K562 (cell line): Measurements from ENCODE around the gene DAB1. TPM values are rescaled to one million over a fixed set of nuclear protein-coding genes. Genes with fewer than 3 reads are reported as not detected.

Source experiments
- ATAC-seq: fragments of 200-7000 bp; cut with Tn5 transposase; 3 replicates; pipeline ENCODE4 v1.9.1; 2020; ENCODE audit warnings: moderate library complexity
- BruUV-seq: library from RNA; stranded (reverse); fragments of 400-500 nt; replicated peaks from 2 replicates; lab custom pipeline; 2021; lab: Mats Ljungman, UMichigan
- CTCF ChIA-PET: fragments of 300-600 bp; formaldehyde crosslinking; extraction: SDS; loops from one replicate; lab custom pipeline; 2021; ENCODE audit warnings: low intra/inter-chr PET ratio; lab: Yijun Ruan, JAX
- POLR2A ChIA-PET: fragments of 300-600, 350-650 bp; sonication (Branson Sonifier 250); formaldehyde crosslinking; extraction: SDS; loops from one replicate; lab custom pipeline; 2021; ENCODE audit warnings: antibody characterized with exemption, inconsistent platforms; lab: Yijun Ruan, JAX
- DNase-seq, 4 experiments: peaks; one replicate each; pipeline versions ENCODE4 v3.0.0 to v3.0.0-alpha.2; 2011 to 2018; ENCODE audit warnings: low spot score in 3 of 4, mixed read lengths in 3 of 4; ENCODE audit errors: extremely low read depth in 1 of 4
- FAIRE-seq: peaks from 2 replicates; lab custom pipeline; 2011; peaks lifted over from hg19 to GRCh38; lab: Jason Lieb, UNC
- H2AFZ ChIP-seq: 2 replicates; pipeline ENCODE4 v1.6.0; 2011; ENCODE audit warnings: low read depth, low read length, control low read depth, inconsistent platforms
- H3K27ac ChIP-seq: fragments of 200-600 bp; 3 replicates; pipeline ENCODE4 v1.8.0; 2011; ENCODE audit warnings: low read depth, mild to moderate bottlenecking, control low read depth, inconsistent platforms, low read length, moderate library complexity, mixed read lengths; ENCODE audit errors: extremely low read depth
- H3K27me3 ChIP-seq, 2 experiments: fragments of 300-600 bp in 1 of 2; 2 replicates in 1 of 2; 3 replicates in 1 of 2; pipeline versions ENCODE4 v1.6.0 to v1.8.0; 2011; ENCODE audit warnings: inconsistent platforms in 2 of 2, low read length in 2 of 2, mild to moderate bottlenecking in 1 of 2, mixed read lengths in 1 of 2, moderate library complexity in 1 of 2; ENCODE audit not compliant: control insufficient read depth in 2 of 2, insufficient read depth in 2 of 2
- H3K36me3 ChIP-seq: fragments of 300-600 bp; 3 replicates; pipeline ENCODE4 v1.8.0; 2011; ENCODE audit warnings: mild to moderate bottlenecking, low read length, inconsistent platforms; ENCODE audit not compliant: control insufficient read depth, insufficient read depth
- H3K4me1 ChIP-seq, 2 experiments: fragments of 200-600 bp in 1 of 2; replicated peaks in 1 of 2; 2 replicates in 1 of 2; 3 replicates in 1 of 2; pipeline versions ENCODE4 v1.5.1 to v1.8.0; 2011; ENCODE audit warnings: inconsistent platforms in 2 of 2, low read length in 2 of 2, mild to moderate bottlenecking in 1 of 2, mixed read lengths in 1 of 2, moderate library complexity in 1 of 2; ENCODE audit not compliant: control insufficient read depth in 2 of 2, insufficient read depth in 2 of 2
- H3K4me2 ChIP-seq: 2 replicates; pipeline ENCODE4 v1.6.1; 2011; ENCODE audit warnings: low read length, control low read depth, inconsistent platforms, mixed read lengths; ENCODE audit not compliant: insufficient read depth
- H3K4me3 ChIP-seq: fragments of 200-600 bp; sonication (generic), shearing (Covaris generic); 2 replicates; pipeline ENCODE4 v1.5.1; 2016; ENCODE audit warnings: control low read depth, inconsistent platforms
- H3K79me2 ChIP-seq: fragments of 200-600 bp; 3 replicates; pipeline ENCODE4 v1.8.0; 2011; ENCODE audit warnings: low read length, inconsistent platforms; ENCODE audit not compliant: control insufficient read depth, insufficient read depth
- H3K9ac ChIP-seq, 2 experiments: 2 replicates each; pipeline versions ENCODE4 v1.6.0 to v1.6.1; 2011; ENCODE audit warnings: low read depth in 2 of 2, low read length in 2 of 2, control low read depth in 1 of 2, inconsistent platforms in 1 of 2, mild to moderate bottlenecking in 1 of 2, mixed read lengths in 1 of 2; ENCODE audit not compliant: insufficient read depth in 1 of 2
- H3K9me1 ChIP-seq: one replicate; pipeline ENCODE4 v1.6.0; 2011; ENCODE audit warnings: inconsistent platforms, mild to moderate bottlenecking, low read length, moderate library complexity; ENCODE audit not compliant: control insufficient read depth, insufficient read depth
- H3K9me3 ChIP-seq: replicated peaks from 2 replicates; pipeline ENCODE4 v1.5.1; 2011; ENCODE audit warnings: low read depth, low read length, inconsistent platforms; ENCODE audit not compliant: control insufficient read depth, insufficient read depth
- H4K20me1 ChIP-seq: replicated peaks from 2 replicates; pipeline ENCODE4 v1.6.1; 2011; ENCODE audit warnings: low read length, inconsistent platforms, mixed read lengths; ENCODE audit not compliant: control insufficient read depth, insufficient read depth
- DPF2 ChIP-seq: fragments of 450-650 bp; IDR thresholded peaks from 2 replicates; pipeline ENCODE4 v1.6.1; 2016
- ESRRB ChIP-seq: fragments of 250-450 bp; sonication (Bioruptor Pico); IDR thresholded peaks from 2 replicates; pipeline ENCODE4 v1.5.0; 2020; ENCODE audit warnings: mild to moderate bottlenecking, moderate library complexity, borderline replicate concordance
- HCFC1 ChIP-seq: IDR thresholded peaks from 2 replicates; pipeline ENCODE4 v1.6.1; 2012; ENCODE audit warnings: low read depth, low read length, improper control_type of control experiment
- JUND ChIP-seq, 2 experiments: IDR thresholded peaks; 2 replicates in 1 of 2; 3 replicates in 1 of 2; pipeline ENCODE4 v1.6.1; 2011; ENCODE audit warnings: borderline replicate concordance in 2 of 2, low read depth in 2 of 2, low read length in 2 of 2, improper control_type of control experiment in 1 of 2, missing biosample characterization in 1 of 2, missing genetic modification characterization in 1 of 2, missing genetic modification reagents in 1 of 2
- MCM2 ChIP-seq: fragments of 450-650 bp; IDR thresholded peaks from 2 replicates; pipeline ENCODE4 v1.6.1; 2017; ENCODE audit warnings: low read depth, mild to moderate bottlenecking
- POLR2G ChIP-seq: fragments of 200-400 bp; formaldehyde crosslinking; IDR thresholded peaks from 2 replicates; pipeline ENCODE4 v1.6.1; 2017; ENCODE audit warnings: low read depth, mild to moderate bottlenecking, antibody characterized with exemption, low read length, moderate library complexity
- POLR3G ChIP-seq: IDR thresholded peaks from 2 replicates; pipeline ENCODE4 v1.6.1; 2011; ENCODE audit not compliant: insufficient read length, insufficient replicate concordance; ENCODE audit errors: extremely low read depth
- RREB1 ChIP-seq: fragments of 250-450 bp; sonication (Bioruptor Pico); IDR thresholded peaks from 2 replicates; pipeline ENCODE4 v1.4.0; 2020
- SFPQ ChIP-seq: fragments of 200-400 bp; formaldehyde crosslinking; IDR thresholded peaks from 2 replicates; pipeline ENCODE4 v1.6.1; 2017; ENCODE audit warnings: mild to moderate bottlenecking, low read depth, low read length, moderate library complexity
- SMAD2 ChIP-seq: fragments of 150-350 bp; IDR thresholded peaks from 2 replicates; pipeline ENCODE4 v1.6.1; 2014; ENCODE audit warnings: low read depth, mild to moderate bottlenecking, low read length
- ZKSCAN3 ChIP-seq: fragments of 250-450 bp; sonication (Bioruptor Pico); IDR thresholded peaks from 2 replicates; pipeline ENCODE4 v1.4.0; 2020
- ZNF23 ChIP-seq: fragments of 250-450 bp; sonication (Bioruptor Pico); IDR thresholded peaks from 2 replicates; pipeline ENCODE4 v1.4.0; 2020; ENCODE audit warnings: mild to moderate bottlenecking
- ZNF740 ChIP-seq, 3 experiments: fragments of 200-800 bp in 1 of 3; sonication (Bioruptor generic) in 1 of 3; sonication (generic) in 1 of 3; formaldehyde crosslinking in 1 of 3; IDR thresholded peaks; 2 replicates each; pipeline versions ENCODE4 v1.6.1 to v1.8.0; 2016 to 2022; ENCODE audit warnings: mild to moderate bottlenecking in 2 of 3, missing compliant biosample characterization in 2 of 3, missing genetic modification characterization in 2 of 3, missing genetic modification reagents in 1 of 3
- WGBS: fragments of 100-300 bp; shearing (Covaris generic); methylation state at CpG from one replicate; pipeline ENCODE4 v1.1.6; 2016; ENCODE audit warnings: low coverage, mixed read lengths; ENCODE audit not compliant: insufficient coverage; ENCODE audit errors: missing lambda C conversion rate; 5-methylcytosine and 5-hydroxymethylcytosine counted together
- in situ Hi-C: fragments of 300-500 bp; cut with MboI; formaldehyde crosslinking; loops from 4 replicates; pipeline ENCODE4 v1.15.0; 2018; ENCODE audit warnings: inconsistent platforms, mixed read lengths
- intact Hi-C: fragments of 100-400 bp; cut with micrococcal nuclease; formaldehyde crosslinking; loops from 2 replicates; pipeline ENCODE4 v1.14.2; 2022
- polyA plus RNA-seq, 8 experiments: library from polyadenylated mRNA; depleted of rRNA in 4 of 8; stranded (reverse) in 5 of 8; unstranded in 3 of 8; fragments of >200 nt; fragmentation: Nextera tagmentation in 2 of 8; fragmentation: Illumina TruSeq in 1 of 8; extraction: Ambion mirVana in 2 of 8; extraction: Trizol in 1 of 8; gene quantifications; 2 replicates each; pipeline versions ENCODE4 v1.2.1 to v1.2.3, GENCODE V29; 2011 to 2014; ENCODE audit warnings: inconsistent platforms in 1 of 8, missing spikeins in 1 of 8
- total RNA-seq, 7 experiments: library from RNA; depleted of rRNA in 6 of 7; stranded (reverse); fragments of >200 nt in 6 of 7; fragmentation: Illumina TruSeq in 2 of 7; extraction: Trizol in 2 of 7; gene quantifications; 2 replicates each; pipeline versions ENCODE4 v1.2.1 to v1.2.3, GENCODE V29; 2011 to 2021; ENCODE audit warnings: low replicate concordance in 1 of 7

DAB1 gene
- total and polyA plus RNA-seq, 9 of the 15 experiments (the other 6 are each of a cell fraction or from before 2014, with no cell fraction given) = not detected

GRCh38 chr1:57007948-57008347 is 415.9 kb downstream of the DAB1 start:
- ATAC-seq = no peak
- DNase-seq = no peak
- WGBS = 0% methylated on average over 2 of the region's 2 CpGs
- no peak for FAIRE-seq
- in situ Hi-C loops (no loop called here), intact Hi-C loops (no loop called here)
- no peaks in the 10 kb centered on the region for H3K9me3 ChIP-seq
- no peak overlapping the region for H3K27ac ChIP-seq
- H3K4me3 ChIP-seq = no peak overlapping the region
- H3K36me3 ChIP-seq = no peaks in the 10 kb centered on the region
- no peaks in the 10 kb centered on the region for H3K4me1 ChIP-seq
- no TSS peak for BruUV-seq
- no peaks in the 10 kb centered on the region for H3K9me1 ChIP-seq
- no peaks in the 10 kb centered on the region for H3K79me2 ChIP-seq
- no peak overlapping the region for H2AFZ ChIP-seq
- H4K20me1 ChIP-seq = no peaks in the 10 kb centered on the region
- no peak for TF ChIP-seq SFPQ
- no peak for TF ChIP-seq JUND (IDR thresholded peaks at IDR 0.05; ENCODE audit: borderline replicate concordance, low read depth, low read length)
- no peak for TF ChIP-seq JUND (tag; IDR thresholded peaks at IDR 0.05; ENCODE audit: borderline replicate concordance, low read depth, low read length)
- no peak for TF ChIP-seq ZNF23 (CRISPR knock-in tag)
- TF ChIP-seq ZKSCAN3 = no peak
- TF ChIP-seq ZNF740 (CRISPR knock-in tag; IDR thresholded peaks at IDR 0.05) = no peak
- TF ChIP-seq ZNF740 (tag; IDR thresholded peaks at IDR 0.05) = no peak
- no peak for TF ChIP-seq HCFC1
- no peak for TF ChIP-seq SMAD2
- TF ChIP-seq MCM2 = no peak
- no peak for TF ChIP-seq ESRRB (CRISPR knock-in tag)
- TF ChIP-seq DPF2 = no peak
- no peak for TF ChIP-seq POLR3G
- TF ChIP-seq POLR2G = no peak
- TF ChIP-seq RREB1 (CRISPR knock-in tag) = no peak
- ChIA-PET CTCF (no interaction called here), POLR2A (no interaction called here)
- no peak overlapping the region for H3K9ac ChIP-seq
- no peaks in the 10 kb centered on the region; a peak in 1 of 5 replicates for H3K27me3 ChIP-seq
- no peak overlapping the region for H3K4me2 ChIP-seq
